ENCODE measurements around the gene TDRD6. TPM values are rescaled to one million over a fixed set of nuclear protein-coding genes. Genes with fewer than 3 reads are reported as not detected.
A peak's percentile ranks its signal among the peaks of the same experiment; 100 is the strongest.
"Not testable (repeated sequence)": the region's sequence is repeated elsewhere in the genome, so short reads cannot be mapped to it uniquely, and the experiment has no call there.

TDRD6 gene
- total RNA-seq, 1 donor from 2014 or later: 0.17 TPM

- peaks cover 8% of the 10 kb centered on the region for H3K4me1 Mint-ChIP-seq (ENCODE audit: low read depth)
- H3K36me3 Mint-ChIP-seq (ENCODE audit: insufficient read depth): no peaks in the 10 kb centered on the region
- TF ChIP-seq CTCF (IDR thresholded peaks at IDR 0.05; ENCODE audit: unreplicated experiment): no peak
- no peak overlapping the region for H3K27ac Mint-ChIP-seq
- DNase-seq (ENCODE audit: low spot score, unreplicated experiment): no peak
- H3K9me3 Mint-ChIP-seq (ENCODE audit: low read depth): no peaks in the 10 kb centered on the region
- H3K4me3 Mint-ChIP-seq (ENCODE audit: low read depth): peak overlapping the region; percentile 83
- H3K27me3 Mint-ChIP-seq: peaks cover 69% of the 10 kb centered on the region
Measured at GRCh38 chr6:46735720-46736031, 48.0 kb downstream of the TDRD6 start.

- no peak for TF ChIP-seq CTCF (IDR thresholded peaks at IDR 0.05; ENCODE audit: unreplicated experiment)
- Mint-ChIP-seq H3K4me3 (ENCODE audit: low read depth) (no peak overlapping the region), H3K27ac (no peak overlapping the region), H3K36me3 (ENCODE audit: insufficient read depth) (no peaks in the 10 kb centered on the region), H3K27me3 (peaks cover 60% of the 10 kb centered on the region), H3K9me3 (ENCODE audit: low read depth) (no peaks in the 10 kb centered on the region), H3K4me1 (ENCODE audit: low read depth) (peaks cover 8% of the 10 kb centered on the region)
- no peak for DNase-seq (ENCODE audit: low spot score, unreplicated experiment)
Measured at GRCh38 chr6:46736906-46737305, 49.2 kb downstream of the TDRD6 start.

GRCh38 chr6:46741482-46741881 is 53.8 kb downstream of the TDRD6 start:
- no peak for DNase-seq (ENCODE audit: low spot score, unreplicated experiment)
- no peak overlapping the region for H3K27ac Mint-ChIP-seq
- H3K4me1 Mint-ChIP-seq (ENCODE audit: low read depth): no peaks in the 10 kb centered on the region
- H3K4me3 Mint-ChIP-seq (ENCODE audit: low read depth): no peak overlapping the region
- peaks cover 41% of the 10 kb centered on the region for H3K27me3 Mint-ChIP-seq
- H3K36me3 Mint-ChIP-seq (ENCODE audit: insufficient read depth): no peaks in the 10 kb centered on the region
- no peak for TF ChIP-seq CTCF (IDR thresholded peaks at IDR 0.05; ENCODE audit: unreplicated experiment)
- H3K9me3 Mint-ChIP-seq (ENCODE audit: low read depth): no peaks in the 10 kb centered on the region

- H3K27ac Mint-ChIP-seq: no peak overlapping the region
- DNase-seq (ENCODE audit: low spot score, unreplicated experiment): no peak
- peaks cover 39% of the 10 kb centered on the region for H3K27me3 Mint-ChIP-seq
- no peak overlapping the region for H3K4me3 Mint-ChIP-seq (ENCODE audit: low read depth)
- no peak for TF ChIP-seq CTCF (IDR thresholded peaks at IDR 0.05; ENCODE audit: unreplicated experiment)
- no peaks in the 10 kb centered on the region for H3K4me1 Mint-ChIP-seq (ENCODE audit: low read depth)
- H3K9me3 Mint-ChIP-seq (ENCODE audit: low read depth): no peaks in the 10 kb centered on the region
- H3K36me3 Mint-ChIP-seq (ENCODE audit: insufficient read depth): no peaks in the 10 kb centered on the region
Measured at GRCh38 chr6:46741910-46742309, 54.2 kb downstream of the TDRD6 start.

- no peaks in the 10 kb centered on the region for H3K36me3 Mint-ChIP-seq (ENCODE audit: insufficient read depth)
- peaks cover 25% of the 10 kb centered on the region for H3K27me3 Mint-ChIP-seq
- H3K4me1 Mint-ChIP-seq (ENCODE audit: low read depth): no peaks in the 10 kb centered on the region
- TF ChIP-seq CTCF (IDR thresholded peaks at IDR 0.05; ENCODE audit: unreplicated experiment): no peak
- H3K27ac Mint-ChIP-seq: no peak overlapping the region
- no peak overlapping the region for H3K4me3 Mint-ChIP-seq (ENCODE audit: low read depth)
- H3K9me3 Mint-ChIP-seq (ENCODE audit: low read depth): no peaks in the 10 kb centered on the region
- DNase-seq (ENCODE audit: low spot score, unreplicated experiment): no peak
Measured at GRCh38 chr6:46743425-46744158, 55.9 kb downstream of the TDRD6 start.

- H3K9me3 Mint-ChIP-seq (ENCODE audit: low read depth); DNase-seq (ENCODE audit: low spot score, unreplicated experiment); H3K27ac Mint-ChIP-seq; H3K36me3 Mint-ChIP-seq (ENCODE audit: insufficient read depth); H3K4me3 Mint-ChIP-seq (ENCODE audit: low read depth); H3K4me1 Mint-ChIP-seq (ENCODE audit: low read depth): not testable (repeated sequence)
- H3K27me3 Mint-ChIP-seq: peaks cover 25% of the 10 kb centered on the region
Measured at GRCh38 chr6:46744159-46744725, 56.6 kb downstream of the TDRD6 start.
